Neural progenitor cell (in vitro differentiated cells): Measurements from ENCODE around the gene KLHL12.

Experiments
- EZH2 ChIP-seq: fragments of 200-600 bp; sonication (generic); IDR thresholded peaks from 2 replicates; pipeline ENCODE4 v1.6.1; 2017; ENCODE audit warnings: antibody characterized with exemption, mild to moderate bottlenecking, moderate library complexity
- EZH2phosphoT487 ChIP-seq: fragments of 200-600 bp; sonication (generic); IDR thresholded peaks from 2 replicates; pipeline ENCODE4 v1.6.1; 2017; ENCODE audit warnings: antibody characterized with exemption
- TF ChIP-seq, protein P1 (sequence below): fragments of 200-600 bp; sonication (generic); IDR thresholded peaks from 2 replicates; pipeline ENCODE4 v1.5.1; 2017; ENCODE audit warnings: antibody characterized with exemption, mild to moderate bottlenecking

GRCh38 chr1:202880062-202880461, 47.0 kb downstream of the KLHL12 start:
- TF ChIP-seq, protein P1, sequence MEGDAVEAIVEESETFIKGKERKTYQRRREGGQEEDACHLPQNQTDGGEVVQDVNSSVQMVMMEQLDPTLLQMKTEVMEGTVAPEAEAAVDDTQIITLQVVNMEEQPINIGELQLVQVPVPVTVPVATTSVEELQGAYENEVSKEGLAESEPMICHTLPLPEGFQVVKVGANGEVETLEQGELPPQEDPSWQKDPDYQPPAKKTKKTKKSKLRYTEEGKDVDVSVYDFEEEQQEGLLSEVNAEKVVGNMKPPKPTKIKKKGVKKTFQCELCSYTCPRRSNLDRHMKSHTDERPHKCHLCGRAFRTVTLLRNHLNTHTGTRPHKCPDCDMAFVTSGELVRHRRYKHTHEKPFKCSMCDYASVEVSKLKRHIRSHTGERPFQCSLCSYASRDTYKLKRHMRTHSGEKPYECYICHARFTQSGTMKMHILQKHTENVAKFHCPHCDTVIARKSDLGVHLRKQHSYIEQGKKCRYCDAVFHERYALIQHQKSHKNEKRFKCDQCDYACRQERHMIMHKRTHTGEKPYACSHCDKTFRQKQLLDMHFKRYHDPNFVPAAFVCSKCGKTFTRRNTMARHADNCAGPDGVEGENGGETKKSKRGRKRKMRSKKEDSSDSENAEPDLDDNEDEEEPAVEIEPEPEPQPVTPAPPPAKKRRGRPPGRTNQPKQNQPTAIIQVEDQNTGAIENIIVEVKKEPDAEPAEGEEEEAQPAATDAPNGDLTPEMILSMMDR = no peak
- TF ChIP-seq EZH2 (no peak), EZH2phosphoT487 (no peak)
